Measurements from ENCODE around the gene CAMKK1. TPM values are rescaled to one million over a fixed set of nuclear protein-coding genes. Genes with fewer than 3 reads are reported as not detected.

Gene CAMKK1
- total RNA-seq, 2 donors from 2014 or later = 9.2 to 9.3 TPM

- WGBS, 2 donors = 84 to 93% methylated on average over 4 of the region's 4 CpGs
- Histone ChIP-seq H3K9me3 (no peaks in the 10 kb centered on the region), H3K4me3 (no peak overlapping the region), H3K27ac (peak overlapping the region in 1 of 4 donors; percentile 4), H3K27me3 (no peaks in the 10 kb centered on the region), H3K4me1 (peaks cover 42% of the 10 kb centered on the region), H3K36me3 (replicated peaks in 1 of 2; ENCODE audit: insufficient read depth in 1 of 2, low read depth in 2 of 2) (no peaks in the 10 kb centered on the region)
- intact Hi-C loops (cut with DNase I) = no loop called here
- DNase-seq (no peak), ATAC-seq (no peak)
- TF ChIP-seq, protein P1, sequence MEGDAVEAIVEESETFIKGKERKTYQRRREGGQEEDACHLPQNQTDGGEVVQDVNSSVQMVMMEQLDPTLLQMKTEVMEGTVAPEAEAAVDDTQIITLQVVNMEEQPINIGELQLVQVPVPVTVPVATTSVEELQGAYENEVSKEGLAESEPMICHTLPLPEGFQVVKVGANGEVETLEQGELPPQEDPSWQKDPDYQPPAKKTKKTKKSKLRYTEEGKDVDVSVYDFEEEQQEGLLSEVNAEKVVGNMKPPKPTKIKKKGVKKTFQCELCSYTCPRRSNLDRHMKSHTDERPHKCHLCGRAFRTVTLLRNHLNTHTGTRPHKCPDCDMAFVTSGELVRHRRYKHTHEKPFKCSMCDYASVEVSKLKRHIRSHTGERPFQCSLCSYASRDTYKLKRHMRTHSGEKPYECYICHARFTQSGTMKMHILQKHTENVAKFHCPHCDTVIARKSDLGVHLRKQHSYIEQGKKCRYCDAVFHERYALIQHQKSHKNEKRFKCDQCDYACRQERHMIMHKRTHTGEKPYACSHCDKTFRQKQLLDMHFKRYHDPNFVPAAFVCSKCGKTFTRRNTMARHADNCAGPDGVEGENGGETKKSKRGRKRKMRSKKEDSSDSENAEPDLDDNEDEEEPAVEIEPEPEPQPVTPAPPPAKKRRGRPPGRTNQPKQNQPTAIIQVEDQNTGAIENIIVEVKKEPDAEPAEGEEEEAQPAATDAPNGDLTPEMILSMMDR (IDR thresholded peaks at IDR 0.05) = no peak
- no peak for TF ChIP-seq POLR2A (IDR thresholded peaks at IDR 0.05)
Measured at GRCh38 chr17:3906881-3907280, 14.0 kb upstream of the CAMKK1 start.

DNA sequence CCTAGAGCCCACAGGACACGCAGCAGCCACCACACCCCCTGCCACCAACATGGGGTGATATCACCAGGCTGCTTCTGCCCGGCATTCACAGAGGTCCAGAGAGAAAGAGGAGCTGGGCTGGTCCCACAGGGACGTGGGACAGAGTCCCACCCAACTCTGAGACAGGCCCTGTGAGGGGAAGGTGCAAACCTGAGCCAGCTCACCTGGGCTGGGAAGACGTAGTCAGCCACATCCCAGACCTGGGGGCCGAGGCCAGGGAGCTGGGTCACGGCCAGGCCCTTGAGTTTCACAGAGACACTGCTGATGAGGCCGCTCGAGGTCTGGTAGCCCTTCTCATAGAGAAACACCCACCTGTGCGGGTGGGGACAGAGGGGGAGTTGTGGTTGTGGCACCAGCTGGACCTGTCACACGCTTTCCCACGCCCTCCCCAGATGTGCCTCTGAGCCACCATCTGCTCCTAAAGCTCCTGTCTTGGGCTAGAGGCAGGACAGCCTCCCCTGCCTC lies 12.2 kb upstream of the CAMKK1 start:
- intact Hi-C loops (cut with DNase I) = no loop called here
- Histone ChIP-seq H3K4me1 (peaks cover 60% of the 10 kb centered on the region), H3K9me3 (no peaks in the 10 kb centered on the region), H3K4me3 (no peak overlapping the region), H3K36me3 (replicated peaks in 1 of 2; ENCODE audit: insufficient read depth in 1 of 2, low read depth in 2 of 2) (no peaks in the 10 kb centered on the region), H3K27me3 (no peaks in the 10 kb centered on the region), H3K27ac (peak overlapping the region; percentile 92 to 97 (median 97))
- DNase-seq (peak; percentile 91 to 95 (median 94)), ATAC-seq (peak; percentile 65)
- TF ChIP-seq, protein P1 (IDR thresholded peaks at IDR 0.05) = peak in 2 of 7 experiments; percentile 15 to 21
- peak; percentile 64 to 74 (median 65) for TF ChIP-seq POLR2A (IDR thresholded peaks at IDR 0.05)
- WGBS, 2 donors = 26 to 54% methylated on average over 2 to 9 of the region's 11 CpGs

DNA sequence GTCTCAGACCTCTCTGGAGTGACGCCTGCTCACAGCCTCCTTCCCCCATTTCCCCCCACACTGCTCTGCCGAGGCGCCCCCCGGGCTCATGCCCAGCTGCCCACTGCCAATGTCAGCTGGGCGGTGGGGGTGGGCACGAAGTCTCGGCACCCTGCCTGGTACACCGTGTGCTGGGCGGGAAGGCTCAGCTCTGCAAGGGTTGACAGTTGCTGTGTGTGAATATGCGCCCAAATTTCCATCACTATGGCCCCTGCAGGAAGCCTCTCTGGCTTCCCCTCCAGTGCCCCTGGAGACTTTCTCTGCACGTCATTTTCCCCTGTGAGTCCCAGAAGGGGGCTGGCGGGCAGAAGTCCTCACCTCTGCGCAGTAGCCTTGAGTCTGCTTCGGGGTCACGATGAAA lies 11.6 kb upstream of the CAMKK1 start:
- H3K36me3 ChIP-seq (replicated peaks in 1 of 2; ENCODE audit: insufficient read depth in 1 of 2, low read depth in 2 of 2) = no peaks in the 10 kb centered on the region
- intact Hi-C loops (cut with DNase I) = no loop called here
- no peak overlapping the region for H3K4me3 ChIP-seq
- WGBS, 2 donors = 35 to 55% methylated on average over 10 to 15 of the region's 15 CpGs
- peak; percentile 54 for ATAC-seq
- no peaks in the 10 kb centered on the region for H3K27me3 ChIP-seq
- DNase-seq = peak; percentile 66 to 75 (median 68)
- peak overlapping the region; percentile 92 to 97 (median 97) for H3K27ac ChIP-seq
- peaks cover 63% of the 10 kb centered on the region for H3K4me1 ChIP-seq
- no peaks in the 10 kb centered on the region for H3K9me3 ChIP-seq
- TF ChIP-seq, protein P1 (IDR thresholded peaks at IDR 0.05) = no peak
- no peak for TF ChIP-seq POLR2A (IDR thresholded peaks at IDR 0.05)

DNA sequence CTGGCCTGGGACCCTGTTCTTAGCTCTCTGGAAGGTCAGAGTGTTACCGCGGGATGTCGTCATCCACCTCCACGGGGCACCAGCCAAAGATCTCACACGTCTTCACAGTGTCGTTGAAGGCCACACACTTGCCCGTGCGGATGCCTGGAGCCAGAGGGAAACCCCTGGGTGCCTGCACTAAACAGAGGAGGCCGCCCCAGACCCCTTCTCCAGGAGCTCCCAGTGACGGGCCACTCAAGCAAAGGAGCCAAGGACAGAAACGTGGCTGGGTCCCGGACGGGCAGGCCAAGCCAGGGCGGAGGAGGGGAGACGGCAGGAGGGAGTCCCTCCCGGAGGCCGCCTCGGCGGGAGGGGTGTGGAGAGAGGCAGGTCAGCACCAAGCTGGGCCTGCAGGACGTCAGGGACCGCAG lies 11.0 kb upstream of the CAMKK1 start:
- peak; percentile 74 for ATAC-seq
- intact Hi-C loops (cut with DNase I) = no loop called here
- Histone ChIP-seq H3K27ac (peak overlapping the region; percentile 92 to 97 (median 97)), H3K36me3 (replicated peaks in 1 of 2; ENCODE audit: insufficient read depth in 1 of 2, low read depth in 2 of 2) (no peaks in the 10 kb centered on the region), H3K27me3 (no peaks in the 10 kb centered on the region), H3K4me1 (peaks cover 63% of the 10 kb centered on the region), H3K9me3 (no peaks in the 10 kb centered on the region), H3K4me3 (no peak overlapping the region)
- TF ChIP-seq, protein P1 (IDR thresholded peaks at IDR 0.05) = no peak
- peak; percentile 62 to 82 (median 74) for TF ChIP-seq POLR2A (IDR thresholded peaks at IDR 0.05)
- 20 to 23% methylated on average over 12 to 17 of the region's 21 CpGs for WGBS, 2 donors
- peak; percentile 82 to 90 (median 88) for DNase-seq
